ENCODE measurements around the gene SORT1. TPM values are rescaled to one million over a fixed set of nuclear protein-coding genes. Genes with fewer than 3 reads are reported as not detected.

The SORT1 gene
- total RNA-seq, 1 donor = 7.0 TPM

GRCh38 chr1:109279615-109280278 lies 118.0 kb downstream of the SORT1 start:
- DNase-seq (ENCODE audit: low read depth in 2 of 3, low spot score in 2 of 3) = no peak

DNA sequence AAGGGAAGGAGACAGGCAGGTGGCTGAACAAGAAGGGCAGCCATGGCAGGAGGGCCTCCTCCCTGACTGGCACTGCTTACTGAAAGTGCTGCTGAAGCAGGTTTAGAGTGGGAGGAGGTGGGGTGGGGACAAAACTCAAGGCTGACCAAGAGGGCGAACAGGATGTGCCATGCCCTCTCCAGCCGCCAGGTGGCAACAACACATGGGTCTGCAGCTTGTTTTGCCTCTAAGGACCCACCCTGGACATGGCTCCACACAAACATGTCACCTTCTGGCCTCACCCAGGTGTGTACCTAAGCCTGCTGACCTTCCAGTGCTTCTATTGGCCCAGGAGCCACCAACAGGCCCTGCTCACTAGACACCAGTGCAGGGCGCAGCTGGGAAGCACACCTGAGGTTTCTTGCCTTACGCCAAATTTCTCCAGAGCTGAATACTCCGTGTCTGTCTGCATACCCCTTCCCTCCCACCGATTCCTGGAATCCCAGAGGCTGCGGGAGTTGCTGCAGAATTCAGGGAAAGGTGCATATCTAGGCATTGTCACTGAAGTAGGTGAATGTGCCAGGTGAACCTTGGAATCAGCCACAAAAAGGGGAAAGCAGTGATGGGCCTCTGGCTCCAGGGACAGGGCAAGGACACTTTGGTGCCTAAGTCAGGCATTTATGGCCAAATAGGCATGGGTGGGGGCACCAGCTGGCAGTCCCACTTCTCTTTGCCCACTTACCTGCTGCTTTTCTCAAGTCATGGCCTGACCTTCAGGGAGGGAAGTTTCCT lies 120.1 kb downstream of the SORT1 start:
- DNase-seq (ENCODE audit: low read depth in 2 of 3, low spot score in 2 of 3) = peak; percentile 33 to 69 (median 56)

- DNase-seq (ENCODE audit: low read depth in 2 of 3, low spot score in 2 of 3) = no peak
Observed at GRCh38 chr1:109275706-109276345, 121.9 kb downstream of the SORT1 start.

GRCh38 chr1:109274533-109275476 lies 122.9 kb downstream of the SORT1 start:
- DNase-seq (ENCODE audit: low read depth in 2 of 3, low spot score in 2 of 3) = no peak

DNA sequence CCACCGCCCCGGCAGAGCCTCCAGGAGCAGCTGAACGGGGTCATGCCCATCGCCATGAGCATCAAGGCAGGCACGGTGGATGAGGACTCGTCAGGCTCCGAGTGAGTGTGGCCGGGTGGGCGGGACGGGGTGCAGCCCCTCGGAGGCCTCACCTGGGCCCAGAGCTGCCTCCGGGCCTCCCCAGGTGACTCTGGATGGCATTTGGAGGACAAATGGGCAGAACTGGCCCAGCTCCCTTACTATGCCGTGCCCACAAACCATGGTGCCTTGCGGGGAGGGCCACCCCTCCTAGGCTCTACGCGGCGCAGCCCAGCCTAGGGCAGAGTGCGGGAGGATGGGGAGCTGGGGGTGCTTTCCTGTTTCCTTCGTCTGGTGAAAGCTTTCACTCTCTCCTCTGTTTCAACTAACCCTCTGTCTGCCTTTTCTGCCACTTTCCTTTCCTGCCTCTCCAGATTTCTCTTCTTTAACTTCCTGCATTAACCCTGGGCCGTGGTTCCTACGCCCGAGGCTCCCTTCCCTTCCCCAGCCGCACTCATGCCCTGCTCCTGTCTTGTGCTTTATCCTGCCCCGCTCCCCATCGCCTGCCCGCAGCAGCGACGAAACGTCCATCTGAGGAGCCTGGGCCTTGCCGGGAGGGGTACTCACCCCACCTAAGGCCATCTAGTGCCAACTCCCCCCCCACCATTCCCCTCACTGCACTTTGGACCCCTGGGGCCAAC lies 124.0 kb downstream of the SORT1 start:
- no peak for DNase-seq (ENCODE audit: low read depth in 2 of 3, low spot score in 2 of 3)

- DNase-seq (ENCODE audit: low read depth in 2 of 3, low spot score in 2 of 3) = no peak
Observed at GRCh38 chr1:109272831-109273547, 124.7 kb downstream of the SORT1 start.

DNA sequence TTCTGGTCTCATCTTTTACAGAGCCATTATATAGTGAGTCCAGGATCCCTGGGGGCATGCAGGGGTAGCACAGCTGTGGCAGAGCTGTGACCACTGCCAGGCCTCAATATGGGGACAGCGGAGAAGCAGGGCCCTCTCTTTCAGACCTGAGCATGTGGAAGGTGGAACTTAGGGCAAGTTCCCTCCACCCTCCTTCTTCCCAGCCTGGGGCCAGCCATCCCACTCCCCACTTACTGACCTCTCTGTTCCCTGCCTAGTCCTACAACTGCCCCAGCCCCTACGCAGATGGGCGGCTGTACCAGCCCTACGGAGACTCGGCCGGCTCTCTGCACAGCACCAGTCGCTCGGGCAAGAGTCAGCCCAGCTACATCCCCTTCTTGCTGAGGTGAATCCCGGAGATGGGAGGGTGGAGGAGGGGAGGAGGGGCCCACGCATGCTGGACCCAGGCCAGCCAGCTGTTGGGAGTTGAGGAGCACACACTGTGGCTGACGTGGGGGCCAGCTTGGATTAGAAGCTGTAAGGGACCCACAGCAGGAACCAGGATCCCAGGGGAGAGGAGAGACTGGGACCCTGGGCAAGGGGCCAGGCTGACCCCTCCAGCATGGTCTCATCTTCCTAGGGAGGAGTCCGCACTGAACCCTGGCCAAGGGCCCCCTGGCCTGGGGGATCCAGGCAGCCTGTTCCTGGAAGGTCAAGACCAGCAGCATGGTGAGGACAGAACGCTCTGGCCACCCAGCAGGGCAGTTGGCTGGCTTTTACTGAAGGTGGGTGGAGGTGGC lies 125.5 kb downstream of the SORT1 start:
- no peak for DNase-seq (ENCODE audit: low read depth in 2 of 3, low spot score in 2 of 3)

GRCh38 chr1:109271458-109271857 lies 126.3 kb downstream of the SORT1 start:
- no peak for DNase-seq (ENCODE audit: low read depth in 2 of 3, low spot score in 2 of 3)

DNA sequence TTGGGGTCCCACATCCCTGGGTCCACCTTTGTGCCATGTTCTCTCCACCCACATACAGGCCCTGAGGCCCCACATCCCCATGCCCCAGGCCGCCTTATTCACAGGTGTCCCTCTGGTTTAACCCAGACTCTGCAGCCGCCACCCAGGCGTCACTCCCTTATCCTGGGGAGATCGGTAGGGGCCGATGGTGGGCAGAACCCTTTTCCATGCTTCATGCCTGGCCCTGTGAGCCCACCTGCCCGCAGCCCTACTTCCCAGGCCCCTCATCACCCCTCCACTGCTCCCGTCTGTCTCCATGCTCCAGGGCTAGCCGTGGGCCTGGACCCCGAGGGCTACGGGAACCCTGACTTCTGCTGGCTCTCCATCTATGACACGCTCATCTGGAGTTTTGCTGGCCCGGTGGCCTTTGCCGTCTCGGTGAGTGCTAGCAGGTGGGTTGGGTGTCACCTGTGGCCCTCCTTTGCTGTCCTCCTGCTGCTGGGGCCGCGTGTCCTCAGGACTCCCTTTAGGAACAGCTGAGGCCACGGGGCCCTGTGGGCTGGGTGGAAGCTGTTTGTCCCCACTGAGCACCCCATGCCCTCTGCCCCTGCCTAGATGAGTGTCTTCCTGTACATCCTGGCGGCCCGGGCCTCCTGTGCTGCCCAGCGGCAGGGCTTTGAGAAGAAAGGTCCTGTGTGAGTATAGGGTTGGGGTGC lies 126.9 kb downstream of the SORT1 start:
- DNase-seq (ENCODE audit: low read depth in 2 of 3, low spot score in 2 of 3) = no peak

- DNase-seq (ENCODE audit: low read depth in 2 of 3, low spot score in 2 of 3) = no peak
Observed at GRCh38 chr1:109269981-109270622, 127.6 kb downstream of the SORT1 start.

DNA sequence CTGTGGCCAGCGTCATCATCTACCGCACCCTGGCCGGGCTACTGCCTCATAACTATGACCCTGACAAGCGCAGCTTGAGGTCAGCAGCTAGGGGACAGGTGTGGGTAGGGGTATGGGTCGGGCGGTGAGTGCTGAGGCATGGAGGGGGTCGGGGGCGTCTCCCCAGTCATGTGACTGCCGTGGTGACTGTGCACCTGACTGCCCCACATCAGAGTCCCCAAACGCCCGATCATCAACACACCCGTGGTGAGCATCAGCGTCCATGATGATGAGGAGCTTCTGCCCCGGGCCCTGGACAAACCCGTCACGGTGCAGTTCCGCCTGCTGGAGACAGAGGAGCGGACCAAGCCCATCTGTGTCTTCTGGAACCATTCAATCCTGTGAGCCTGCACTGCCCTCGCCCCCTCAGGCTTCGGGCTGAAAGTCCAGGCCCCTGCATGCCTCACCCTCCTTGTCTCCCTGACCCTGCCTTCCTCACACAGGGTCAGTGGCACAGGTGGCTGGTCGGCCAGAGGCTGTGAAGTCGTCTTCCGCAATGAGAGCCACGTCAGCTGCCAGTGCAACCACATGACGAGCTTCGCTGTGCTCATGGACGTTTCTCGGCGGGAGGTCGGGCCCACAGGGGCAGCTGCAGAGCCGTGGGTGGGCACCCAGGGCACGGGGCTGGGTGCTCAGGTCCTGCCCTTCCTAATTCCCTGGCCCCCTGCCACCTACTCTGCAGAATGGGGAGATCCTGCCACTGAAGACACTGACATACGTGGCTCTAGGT lies 128.3 kb downstream of the SORT1 start:
- DNase-seq (ENCODE audit: low read depth in 2 of 3, low spot score in 2 of 3) = no peak

GRCh38 chr1:109268431-109269211 lies 129.1 kb downstream of the SORT1 start:
- DNase-seq (ENCODE audit: low read depth in 2 of 3, low spot score in 2 of 3) = no peak

DNA sequence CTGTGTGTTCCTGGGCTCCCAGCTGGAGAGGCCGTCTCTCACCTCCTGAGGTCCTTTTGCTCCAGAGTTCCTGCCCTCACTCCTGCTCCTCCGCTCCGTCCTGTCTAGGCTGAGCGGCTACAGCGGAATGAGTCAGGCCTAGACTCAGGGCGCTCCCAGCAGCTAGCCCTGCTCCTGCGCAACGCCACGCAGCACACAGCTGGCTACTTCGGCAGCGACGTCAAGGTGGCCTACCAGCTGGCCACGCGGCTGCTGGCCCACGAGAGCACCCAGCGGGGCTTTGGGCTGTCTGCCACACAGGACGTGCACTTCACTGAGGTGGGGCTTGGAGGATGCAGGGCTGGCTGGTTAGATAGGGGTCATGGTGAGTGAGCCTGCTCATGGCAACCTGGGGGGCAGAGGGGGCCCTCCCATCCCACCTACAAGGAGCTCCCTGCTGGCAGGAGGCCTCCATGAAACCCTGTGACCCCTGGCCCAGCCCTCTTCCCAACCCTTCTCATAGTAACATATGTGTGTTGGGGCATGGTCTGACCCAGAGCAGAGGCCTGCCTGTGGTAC lies 129.9 kb downstream of the SORT1 start:
- DNase-seq (ENCODE audit: low read depth in 2 of 3, low spot score in 2 of 3) = no peak

GRCh38 chr1:109266965-109267364 lies 130.8 kb downstream of the SORT1 start:
- DNase-seq (ENCODE audit: low read depth in 2 of 3, low spot score in 2 of 3) = no peak

- no peak for DNase-seq (ENCODE audit: low read depth in 2 of 3, low spot score in 2 of 3)
Observed at GRCh38 chr1:109265741-109266330, 131.9 kb downstream of the SORT1 start.
